AG04450 (cell line): ENCODE results near the gene SNAPC1. TPM values are rescaled to one million over a fixed set of nuclear protein-coding genes. Genes with fewer than 3 reads are reported as not detected.

Experiments used
- CTCF ChIA-PET: fragments of 300-600, 350-600 bp; formaldehyde crosslinking; extraction: SDS; loops from one replicate; lab custom pipeline; 2022; ENCODE audit warnings: antibody characterized with exemption, inconsistent platforms; lab: Charles Lee
- POLR2A ChIA-PET: fragments of 350-600 bp; formaldehyde crosslinking; extraction: SDS; loops from one replicate; lab custom pipeline; 2021; ENCODE audit warnings: antibody characterized with exemption, inconsistent platforms; lab: Yijun Ruan, JAX
- DNase-seq: peaks from one replicate; pipeline ENCODE4 v3.0.0-alpha.2; 2011; ENCODE audit warnings: low read depth, low spot score
- H3K27ac ChIP-seq: one replicate; pipeline ENCODE4 v1.5.1; 2012; ENCODE audit warnings: low read depth, low read length, control low read depth
- H3K27me3 ChIP-seq: one replicate; pipeline ENCODE4 v1.6.0; 2012; ENCODE audit warnings: low read length; ENCODE audit not compliant: control insufficient read depth, insufficient read depth
- H3K4me3 ChIP-seq: 2 replicates; pipeline ENCODE4 v1.5.1; 2011; ENCODE audit warnings: mild to moderate bottlenecking, low read depth, low read length, control low read depth
- H3K9me3 ChIP-seq: 2 replicates; pipeline ENCODE4 v1.5.1; 2012; ENCODE audit warnings: low read length; ENCODE audit not compliant: control insufficient read depth, insufficient read depth
- CTCF ChIP-seq: IDR thresholded peaks from 2 replicates; pipeline ENCODE4 v1.5.1; 2011; ENCODE audit warnings: low read depth, low read length, control low read depth, inconsistent platforms
- polyA plus RNA-seq: library from polyadenylated mRNA; depleted of rRNA; stranded (reverse); fragments of >200 nt; gene quantifications from 2 replicates; pipeline ENCODE4 v1.2.3, GENCODE V29; 2011

Gene SNAPC1
- polyA plus RNA-seq, 1 experiment: 18.6 TPM

- ChIA-PET CTCF (interaction anchor here (1.0 to 1.4 kb wide), 3 partner anchors 110 to 257 kb away, joined by 3 to 4 read pairs (median 3); no protein-coding TSS in a partner anchor), POLR2A (no interaction called here)
- no peaks in the 10 kb centered on the region for H3K27me3 ChIP-seq
- DNase-seq: no peak
- no peak overlapping the region for H3K4me3 ChIP-seq
- no peak overlapping the region for H3K27ac ChIP-seq
- H3K9me3 ChIP-seq: no peaks in the 10 kb centered on the region
- no peak for TF ChIP-seq CTCF
These were observed 35.2 kb upstream of the SNAPC1 start for GRCh38 chr14:61726778-61727658.

DNA sequence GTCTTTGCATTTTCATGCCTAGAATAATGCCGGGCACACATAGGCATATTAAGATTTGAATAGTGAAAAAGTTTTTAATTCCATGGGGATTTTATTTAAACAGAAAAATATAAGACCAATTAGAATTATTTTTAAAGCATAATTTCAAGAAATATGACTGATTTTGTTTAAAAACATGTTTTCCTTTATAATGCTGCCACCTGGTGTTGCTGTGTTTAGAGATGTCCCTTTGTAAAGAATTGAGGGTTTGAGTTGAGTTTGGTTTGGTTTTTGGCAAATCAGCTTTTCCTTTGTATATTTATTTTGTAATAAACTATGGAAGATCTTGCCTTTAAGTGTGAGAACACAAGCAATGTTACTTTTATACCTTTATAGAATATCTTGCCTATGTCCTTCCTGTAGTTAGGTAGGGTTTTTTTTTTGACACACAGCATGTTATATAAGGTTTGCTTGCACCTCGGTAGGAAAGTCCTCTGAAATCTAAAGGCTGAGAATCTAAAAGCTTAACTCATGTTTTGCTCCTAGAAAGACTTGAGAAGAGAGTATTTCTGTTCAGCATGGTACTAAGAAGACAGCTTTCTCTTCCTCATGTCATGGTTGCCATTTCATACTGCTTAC is 31.4 kb upstream of the SNAPC1 start:
- H3K27me3 ChIP-seq: no peaks in the 10 kb centered on the region
- no peaks in the 10 kb centered on the region for H3K9me3 ChIP-seq
- ChIA-PET CTCF (interaction anchor here (1.0 to 2.1 kb wide), 4 partner anchors 29 to 274 kb away, joined by 3 to 6 read pairs (median 4); no protein-coding TSS in a partner anchor), POLR2A (no interaction called here)
- peak; percentile 49 for TF ChIP-seq CTCF
- H3K27ac ChIP-seq: no peak overlapping the region
- no peak for DNase-seq
- H3K4me3 ChIP-seq: no peak overlapping the region

- no peak for TF ChIP-seq CTCF
- ChIA-PET CTCF (interaction anchor here (0.8 kb wide), 1 partner anchor 273 kb away, joined by 5 read pairs; no protein-coding TSS in a partner anchor), POLR2A (no interaction called here)
- Histone ChIP-seq H3K9me3 (no peaks in the 10 kb centered on the region), H3K27me3 (no peaks in the 10 kb centered on the region), H3K4me3 (no peak overlapping the region), H3K27ac (no peak overlapping the region)
- no peak for DNase-seq
These were observed 28.2 kb upstream of the SNAPC1 start for GRCh38 chr14:61733972-61734371.

GRCh38 chr14:61736751-61737150 is 25.5 kb upstream of the SNAPC1 start:
- ChIA-PET POLR2A (interaction anchor here (0.6 kb wide), 1 partner anchor 203 kb away, joined by 3 read pairs; no protein-coding TSS in a partner anchor), CTCF (interaction anchor here (1.1 kb wide), 1 partner anchor 101 kb away, joined by 3 read pairs; no protein-coding TSS in a partner anchor)
- H3K4me3 ChIP-seq: no peak overlapping the region
- no peaks in the 10 kb centered on the region for H3K9me3 ChIP-seq
- TF ChIP-seq CTCF: no peak
- DNase-seq: no peak
- H3K27ac ChIP-seq: no peak overlapping the region
- no peaks in the 10 kb centered on the region for H3K27me3 ChIP-seq
